Activated naive CD4-positive, alpha-beta T cell treated with anti-CD3 and anti-CD28 coated beads for 36 hours (primary cell): ENCODE measurements around the gene TMEM132E. TPM values are rescaled to one million over a fixed set of nuclear protein-coding genes. Genes with fewer than 3 reads are reported as not detected.

ENCODE experiments used
- CTCF ChIA-PET: fragments of 350-600 bp; sonication (Branson Sonifier 250); formaldehyde crosslinking; loops from one replicate; lab custom pipeline; 2021; ENCODE audit warnings: antibody characterized with exemption; lab: Charles Lee
- DNase-seq: peaks from one replicate; pipeline ENCODE4 v3.0.0-alpha.2; 2020
- H3K27ac Mint-ChIP-seq: one replicate; pipeline ENCODE4 v1.8.0; 2021; ENCODE audit warnings: mild to moderate bottlenecking, mixed read lengths
- H3K27me3 Mint-ChIP-seq: one replicate; pipeline ENCODE4 v1.8.0; 2021; ENCODE audit warnings: low read depth, mixed read lengths
- H3K36me3 Mint-ChIP-seq: one replicate; pipeline ENCODE4 v1.8.0; 2021; ENCODE audit warnings: low read depth, mixed read lengths
- H3K4me1 Mint-ChIP-seq: one replicate; pipeline ENCODE4 v1.8.0; 2021; ENCODE audit warnings: low read depth, mixed read lengths
- H3K4me3 Mint-ChIP-seq: one replicate; pipeline ENCODE4 v1.8.0; 2021; ENCODE audit warnings: mild to moderate bottlenecking, moderate library complexity, mixed read lengths
- H3K9me3 Mint-ChIP-seq: one replicate; pipeline ENCODE4 v1.8.0; 2021; ENCODE audit warnings: mixed read lengths
- intact Hi-C: fragments of 100-400 bp; cut with micrococcal nuclease; formaldehyde crosslinking; loops from one replicate; pipeline ENCODE4 v1.15.1; 2023
- total RNA-seq, 2 experiments: library from RNA; stranded (reverse); gene quantifications; one replicate each; pipeline ENCODE4 v1.2.3, GENCODE V29; 2021

Gene TMEM132E
- total RNA-seq, 2 experiments from 2014 or later = not detected

DNA sequence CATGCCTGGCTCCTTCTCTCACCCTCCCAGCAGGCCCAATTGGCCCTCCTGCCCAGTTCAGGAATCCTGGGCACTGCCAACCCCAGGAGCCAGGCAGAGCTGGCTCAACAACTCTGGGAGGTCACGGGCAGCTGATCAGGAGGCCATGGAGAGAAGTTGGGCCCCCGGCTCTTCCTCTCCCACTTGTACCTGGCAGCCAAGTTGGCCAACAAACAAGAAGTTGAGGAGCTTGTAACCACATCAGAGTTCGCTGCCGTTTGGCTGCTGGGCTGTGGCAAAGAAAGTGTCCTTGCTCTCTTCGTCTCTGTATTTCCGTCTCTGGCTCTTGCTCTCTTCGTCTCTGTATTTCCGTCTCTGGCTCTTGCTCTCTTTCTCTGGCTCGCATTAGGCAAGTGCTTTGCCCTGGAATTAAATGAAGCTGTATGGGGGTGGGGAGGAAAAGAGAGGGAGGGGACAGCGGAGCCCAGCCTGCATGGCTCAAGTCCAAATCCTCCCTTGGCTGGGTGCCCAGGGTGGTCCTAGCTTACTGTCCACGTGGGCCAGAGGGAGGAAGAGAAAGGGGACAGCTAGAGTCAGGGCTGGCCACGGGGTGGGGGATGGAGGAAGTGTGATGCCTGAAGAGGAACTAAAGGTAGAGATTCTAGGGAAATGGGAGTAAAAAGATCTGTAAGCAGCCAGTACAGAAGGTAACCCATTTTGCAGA is 7.8 kb upstream of the TMEM132E start:
- Mint-ChIP-seq H3K9me3 (no peaks in the 10 kb centered on the region), H3K4me1 (no peaks in the 10 kb centered on the region), H3K27me3 (peaks cover 40% of the 10 kb centered on the region), H3K4me3 (no peak overlapping the region), H3K27ac (no peak overlapping the region), H3K36me3 (no peaks in the 10 kb centered on the region)
- CTCF ChIA-PET = interaction anchor here (1.4 to 1.7 kb wide), 2 partner anchors 29 to 66 kb away, joined by 3 to 8 read pairs; no protein-coding TSS in a partner anchor
- DNase-seq = no peak
- intact Hi-C loops = no loop called here

DNA sequence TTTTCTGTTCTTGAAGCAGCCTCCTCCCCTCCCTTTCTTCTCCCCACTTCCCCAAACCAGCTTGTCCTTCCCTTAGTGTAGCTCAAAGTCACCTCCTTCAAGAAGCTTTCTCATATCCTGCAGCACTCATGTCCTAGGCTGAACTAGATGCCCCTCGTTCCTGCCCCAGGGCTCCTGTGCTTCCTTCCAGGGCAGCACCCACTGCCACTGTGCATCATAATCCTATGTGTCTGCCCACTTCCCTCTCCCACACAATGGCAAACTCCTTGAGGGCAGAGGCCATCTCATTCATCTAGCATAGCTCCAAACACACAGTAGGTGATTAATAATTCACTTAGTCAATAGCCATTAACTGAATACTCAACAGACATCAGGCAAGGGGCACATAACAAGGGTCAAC is 6.9 kb upstream of the TMEM132E start:
- no peak for DNase-seq
- no peak overlapping the region for H3K27ac Mint-ChIP-seq
- intact Hi-C loops = no loop called here
- H3K27me3 Mint-ChIP-seq = peaks cover 49% of the 10 kb centered on the region
- H3K9me3 Mint-ChIP-seq = no peaks in the 10 kb centered on the region
- no peak overlapping the region for H3K4me3 Mint-ChIP-seq
- CTCF ChIA-PET = interaction anchor here (1.4 to 1.7 kb wide), 2 partner anchors 30 to 65 kb away, joined by 3 to 8 read pairs; no protein-coding TSS in a partner anchor
- H3K36me3 Mint-ChIP-seq = no peaks in the 10 kb centered on the region
- H3K4me1 Mint-ChIP-seq = no peaks in the 10 kb centered on the region

DNA sequence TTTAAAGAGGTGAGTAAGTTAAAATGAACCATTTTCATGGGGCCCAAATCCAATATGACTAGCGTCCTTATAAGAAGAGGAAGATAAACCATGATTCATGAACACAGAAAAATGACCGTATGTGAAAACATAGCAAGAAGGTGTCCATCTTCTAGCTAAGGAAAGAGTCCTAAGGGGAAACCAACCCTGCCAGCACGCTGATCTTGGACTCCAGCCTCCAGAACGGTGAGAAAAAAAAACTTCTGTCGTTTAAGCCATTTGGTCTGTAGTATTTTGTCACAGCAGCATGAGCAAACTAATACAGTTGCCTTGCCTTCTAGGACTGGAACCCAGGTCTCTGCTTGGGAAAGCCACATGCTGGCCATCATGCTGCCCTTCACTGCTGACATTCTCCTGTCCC is 4.2 kb upstream of the TMEM132E start:
- DNase-seq = no peak
- H3K4me3 Mint-ChIP-seq = no peak overlapping the region
- peaks cover 70% of the 10 kb centered on the region for H3K27me3 Mint-ChIP-seq
- H3K27ac Mint-ChIP-seq = no peak overlapping the region
- CTCF ChIA-PET = interaction anchor here (0.6 kb wide), 1 partner anchor 15 kb away, joined by 3 read pairs; no protein-coding TSS in a partner anchor
- no peaks in the 10 kb centered on the region for H3K9me3 Mint-ChIP-seq
- intact Hi-C loops = no loop called here
- no peaks in the 10 kb centered on the region for H3K36me3 Mint-ChIP-seq
- H3K4me1 Mint-ChIP-seq = peaks cover 4% of the 10 kb centered on the region

DNA sequence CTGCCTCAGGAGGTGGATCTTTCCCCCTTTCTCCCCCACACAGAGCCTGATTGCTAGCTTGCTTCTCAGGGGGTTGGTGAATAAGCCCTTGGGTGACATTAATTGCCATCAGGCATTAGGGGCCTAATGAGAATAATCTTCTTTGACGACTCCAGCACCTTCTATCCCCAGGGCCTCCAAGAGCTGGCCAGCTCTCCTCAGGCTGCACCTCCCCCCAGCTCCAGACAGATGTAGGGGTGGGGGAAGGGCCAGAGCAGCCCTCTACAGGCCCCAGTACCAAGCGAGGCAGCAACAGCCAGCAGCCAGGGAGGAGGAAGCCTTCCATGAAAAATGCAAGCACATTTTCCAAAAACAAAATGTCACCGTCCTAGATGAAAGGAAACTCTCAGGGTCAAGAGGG is 1.4 kb upstream of the TMEM132E start:
- DNase-seq = no peak
- Mint-ChIP-seq H3K9me3 (no peaks in the 10 kb centered on the region), H3K4me3 (no peak overlapping the region), H3K36me3 (no peaks in the 10 kb centered on the region), H3K4me1 (peaks cover 11% of the 10 kb centered on the region), H3K27ac (no peak overlapping the region), H3K27me3 (peaks cover 73% of the 10 kb centered on the region)
- CTCF ChIA-PET = no interaction called here
- intact Hi-C loops = loop anchor here (2.0 kb wide), 1 partner anchor 541 kb away; the partner anchor contains the start of gene RAD51D

DNA sequence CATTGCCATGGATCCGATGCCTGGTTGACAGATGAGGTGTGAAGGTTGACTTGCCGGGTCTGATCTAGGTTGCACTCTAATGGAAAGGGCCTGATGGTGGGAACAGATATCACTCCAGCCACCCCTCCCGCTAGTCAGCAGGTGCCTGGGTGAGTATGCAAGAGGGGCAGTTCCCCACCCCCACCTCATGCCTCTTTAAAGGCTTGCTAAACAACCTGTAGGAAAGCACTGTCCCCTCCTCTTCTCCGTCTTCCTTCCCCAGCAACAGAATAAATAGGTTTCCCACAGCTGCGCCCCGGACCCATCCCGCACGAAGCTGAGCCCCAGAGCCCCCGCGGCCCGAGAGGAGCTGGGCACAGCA is 746 bp upstream of the TMEM132E start:
- Mint-ChIP-seq H3K4me1 (peaks cover 11% of the 10 kb centered on the region), H3K27me3 (peaks cover 73% of the 10 kb centered on the region), H3K36me3 (no peaks in the 10 kb centered on the region), H3K27ac (no peak overlapping the region), H3K9me3 (no peaks in the 10 kb centered on the region), H3K4me3 (peak overlapping the region; percentile 69)
- DNase-seq = no peak
- CTCF ChIA-PET = interaction anchor here (1.0 kb wide), 1 partner anchor 59 kb away, joined by 3 read pairs; no protein-coding TSS in a partner anchor
- intact Hi-C loops = loop anchor here (2.0 kb wide), 1 partner anchor 540 kb away; the partner anchor contains the start of gene RAD51D

DNA sequence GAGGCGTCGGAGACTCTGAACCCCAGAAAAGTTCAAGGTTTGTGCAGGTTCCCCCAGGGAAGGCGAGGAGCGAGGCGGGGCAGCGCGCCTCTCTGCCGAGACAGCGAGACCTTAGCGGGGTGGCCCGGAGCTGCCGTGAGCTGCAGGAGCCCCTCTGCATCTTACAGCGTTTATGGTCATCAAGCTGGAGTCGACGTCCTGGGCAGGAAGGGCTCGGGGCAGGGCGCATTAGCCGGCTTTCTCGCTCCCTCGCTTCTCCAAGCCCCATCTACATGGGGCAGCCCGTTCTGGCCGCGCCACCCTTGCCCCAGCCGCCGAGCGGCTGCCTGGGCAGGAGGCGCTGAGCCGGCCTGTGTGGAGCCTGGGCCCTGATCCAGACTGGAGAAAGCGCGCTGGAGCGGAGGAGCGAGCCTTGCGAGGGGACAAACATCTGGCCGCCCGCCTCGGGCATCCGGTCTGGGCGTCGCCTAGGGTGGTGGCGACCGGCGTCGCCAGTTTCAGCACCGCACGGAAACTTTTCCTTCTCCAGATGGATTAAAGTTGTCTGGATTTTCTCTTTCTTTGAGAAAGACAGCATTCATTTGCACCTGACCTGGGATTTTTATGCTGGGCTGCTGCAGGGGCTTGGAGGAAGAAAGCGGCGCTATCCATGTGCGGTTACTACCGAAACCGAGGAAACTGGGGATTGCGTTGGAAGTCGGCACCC is 750 bp downstream of the TMEM132E start:
- H3K36me3 Mint-ChIP-seq = no peaks in the 10 kb centered on the region
- H3K4me3 Mint-ChIP-seq = peak overlapping the region; percentile 47
- H3K9me3 Mint-ChIP-seq = no peaks in the 10 kb centered on the region
- CTCF ChIA-PET = no interaction called here
- peaks cover 11% of the 10 kb centered on the region for H3K4me1 Mint-ChIP-seq
- DNase-seq = no peak
- H3K27me3 Mint-ChIP-seq = peaks cover 74% of the 10 kb centered on the region
- intact Hi-C loops = loop anchor here (2.0 kb wide), 1 partner anchor 539 kb away; the partner anchor contains the start of gene RAD51D
- H3K27ac Mint-ChIP-seq = no peak overlapping the region

DNA sequence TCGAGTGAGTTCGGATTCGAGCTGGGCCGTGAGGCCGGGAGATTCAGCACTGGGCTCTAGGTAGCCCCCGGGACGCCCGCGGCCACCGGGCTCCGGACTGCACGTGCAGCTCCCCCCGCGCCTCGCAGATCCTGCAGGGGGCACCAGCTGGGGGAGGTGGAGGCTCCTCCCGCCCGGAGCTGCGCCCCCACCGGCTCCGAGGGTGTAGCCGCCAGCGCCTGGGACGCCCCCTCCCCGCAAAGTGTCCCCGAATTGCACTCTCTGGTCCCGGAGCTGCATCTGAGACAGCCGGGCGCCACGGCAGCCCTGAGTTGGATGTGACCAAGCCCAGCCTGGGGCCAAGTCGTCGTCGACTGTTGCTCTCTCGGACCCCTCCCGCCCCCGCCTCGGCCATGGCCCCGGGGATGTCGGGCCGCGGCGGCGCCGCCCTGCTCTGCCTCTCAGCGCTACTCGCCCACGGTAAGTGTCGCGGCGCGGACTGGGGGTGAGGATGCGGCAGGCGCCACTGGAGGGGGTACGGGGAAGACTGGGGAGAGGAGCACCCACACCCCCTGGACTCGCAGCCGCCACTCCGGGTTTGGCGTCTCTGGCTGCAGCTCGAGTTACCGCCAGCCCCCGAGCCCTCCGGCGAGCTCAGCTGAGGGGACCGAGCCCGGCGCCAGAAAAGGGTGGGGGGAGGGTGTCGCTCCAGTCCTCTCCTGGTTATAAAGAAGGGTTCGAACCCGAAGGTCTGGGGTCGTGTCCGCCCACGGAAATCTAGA is 1.5 kb downstream of the TMEM132E start:
- Mint-ChIP-seq H3K36me3 (no peaks in the 10 kb centered on the region), H3K27ac (no peak overlapping the region), H3K4me3 (peak overlapping the region; percentile 47), H3K27me3 (peaks cover 74% of the 10 kb centered on the region), H3K9me3 (no peaks in the 10 kb centered on the region), H3K4me1 (peaks cover 11% of the 10 kb centered on the region)
- CTCF ChIA-PET = interaction anchor here (0.5 to 1.6 kb wide), 3 partner anchors 57 to 1182 kb away, joined by 3 to 6 read pairs (median 5); no protein-coding TSS in a partner anchor
- no peak for DNase-seq
- intact Hi-C loops = no loop called here

DNA sequence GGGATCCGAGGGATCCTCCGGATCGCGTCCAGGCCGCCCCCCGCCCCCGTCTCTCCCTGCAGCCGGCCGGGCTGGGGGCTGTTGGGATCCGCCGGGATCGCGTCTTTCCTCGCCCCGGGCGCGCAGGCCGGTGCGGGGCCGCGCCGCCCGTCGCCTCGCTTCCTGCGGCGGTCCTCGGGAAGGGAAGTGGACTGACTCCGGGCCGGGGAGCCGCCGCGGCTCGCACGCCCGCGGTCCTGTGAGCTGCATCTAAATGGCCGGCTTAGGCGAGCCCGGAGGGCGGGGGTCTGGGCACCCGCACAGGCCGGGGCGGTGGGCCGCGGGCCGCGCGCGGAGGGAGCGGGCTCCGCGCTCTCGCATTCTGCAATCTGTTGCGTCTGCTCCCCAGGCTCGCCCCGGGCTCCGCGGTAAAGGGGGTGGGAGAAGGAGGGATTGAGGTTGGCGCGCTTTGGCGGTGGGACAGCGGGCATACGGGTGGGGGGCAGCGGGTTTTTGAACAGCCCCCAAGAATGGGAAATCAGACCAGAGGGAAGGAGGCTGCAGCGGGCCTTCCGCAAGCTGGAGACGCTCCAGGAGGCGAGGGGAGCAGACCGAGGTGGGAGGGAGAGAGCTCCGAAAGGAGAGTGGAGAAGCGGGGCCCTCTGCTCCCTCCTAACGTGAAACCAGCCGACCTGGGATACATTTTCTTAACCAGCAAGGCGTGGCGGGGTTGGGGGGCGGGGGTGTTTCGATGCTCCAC is 2.2 kb downstream of the TMEM132E start:
- CTCF ChIA-PET = interaction anchor here (0.6 to 1.6 kb wide), 2 partner anchors 56 to 416 kb away, joined by 5 to 6 read pairs; no protein-coding TSS in a partner anchor
- no peak overlapping the region for H3K27ac Mint-ChIP-seq
- peaks cover 11% of the 10 kb centered on the region for H3K4me1 Mint-ChIP-seq
- intact Hi-C loops = no loop called here
- peak overlapping the region; percentile 9 for H3K4me3 Mint-ChIP-seq
- H3K9me3 Mint-ChIP-seq = no peaks in the 10 kb centered on the region
- no peaks in the 10 kb centered on the region for H3K36me3 Mint-ChIP-seq
- peaks cover 70% of the 10 kb centered on the region for H3K27me3 Mint-ChIP-seq
- DNase-seq = no peak

DNA sequence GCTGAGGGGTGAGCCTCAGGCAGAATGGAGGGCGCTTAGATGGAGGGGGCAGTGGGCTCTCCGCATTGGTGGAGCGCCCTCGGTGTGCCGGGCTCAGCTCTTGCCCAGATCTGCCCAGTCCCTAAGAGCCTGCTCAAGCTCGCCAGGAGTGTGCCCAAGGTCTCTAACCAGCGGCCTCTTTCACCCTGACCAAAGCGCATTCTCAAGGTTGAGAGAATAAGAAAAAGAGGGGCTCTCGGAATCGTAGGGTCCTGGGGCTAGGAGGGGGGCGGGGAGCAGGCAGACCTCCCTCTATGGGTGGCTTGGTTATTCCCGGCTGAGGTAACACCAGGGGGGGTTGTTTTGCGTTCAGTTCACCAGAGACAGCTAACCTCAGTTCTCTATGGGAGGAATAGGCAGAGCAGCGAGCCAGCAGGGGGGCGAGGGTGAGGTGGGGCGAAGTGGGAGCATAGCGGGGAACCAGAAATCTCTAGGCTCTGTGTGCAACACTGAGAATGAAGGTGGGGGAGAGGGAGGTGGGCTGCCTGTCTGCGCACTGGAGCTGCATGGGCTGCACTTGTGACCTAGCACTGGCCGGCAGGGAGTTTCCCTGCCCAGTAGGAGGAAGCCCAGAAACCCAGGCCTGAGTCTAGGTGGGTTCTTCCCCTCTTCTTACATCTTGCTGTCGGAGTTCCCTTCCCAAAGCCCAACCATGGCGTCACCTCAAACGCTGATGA is 3.0 kb downstream of the TMEM132E start:
- Mint-ChIP-seq H3K27me3 (peaks cover 63% of the 10 kb centered on the region), H3K4me1 (peaks cover 11% of the 10 kb centered on the region), H3K9me3 (no peaks in the 10 kb centered on the region), H3K36me3 (no peaks in the 10 kb centered on the region), H3K4me3 (no peak overlapping the region), H3K27ac (no peak overlapping the region)
- intact Hi-C loops = no loop called here
- CTCF ChIA-PET = interaction anchor here (1.6 kb wide), 1 partner anchor 55 kb away, joined by 5 read pairs; no protein-coding TSS in a partner anchor
- no peak for DNase-seq

DNA sequence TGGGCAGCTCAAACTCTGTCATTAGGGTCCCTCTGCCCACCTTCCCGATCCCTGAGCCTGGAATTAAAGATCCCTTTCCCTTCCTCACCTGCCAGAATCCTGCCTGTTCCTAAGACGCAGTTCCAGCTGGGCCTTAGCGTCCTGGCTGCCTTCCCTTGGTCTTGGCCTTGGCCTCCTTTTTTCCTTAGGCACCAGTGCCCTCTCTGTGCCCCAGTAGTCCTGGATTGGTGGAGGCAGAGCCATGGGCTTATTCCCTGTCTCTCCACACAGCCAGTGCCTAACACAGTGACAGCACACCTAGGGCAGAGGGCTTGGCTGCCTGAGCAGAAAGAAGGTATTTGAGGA is 3.5 kb downstream of the TMEM132E start:
- no peak for DNase-seq
- CTCF ChIA-PET = no interaction called here
- Mint-ChIP-seq H3K9me3 (no peaks in the 10 kb centered on the region), H3K36me3 (no peaks in the 10 kb centered on the region), H3K27ac (no peak overlapping the region), H3K27me3 (peaks cover 60% of the 10 kb centered on the region), H3K4me3 (no peak overlapping the region), H3K4me1 (peaks cover 11% of the 10 kb centered on the region)
- intact Hi-C loops = no loop called here

DNA sequence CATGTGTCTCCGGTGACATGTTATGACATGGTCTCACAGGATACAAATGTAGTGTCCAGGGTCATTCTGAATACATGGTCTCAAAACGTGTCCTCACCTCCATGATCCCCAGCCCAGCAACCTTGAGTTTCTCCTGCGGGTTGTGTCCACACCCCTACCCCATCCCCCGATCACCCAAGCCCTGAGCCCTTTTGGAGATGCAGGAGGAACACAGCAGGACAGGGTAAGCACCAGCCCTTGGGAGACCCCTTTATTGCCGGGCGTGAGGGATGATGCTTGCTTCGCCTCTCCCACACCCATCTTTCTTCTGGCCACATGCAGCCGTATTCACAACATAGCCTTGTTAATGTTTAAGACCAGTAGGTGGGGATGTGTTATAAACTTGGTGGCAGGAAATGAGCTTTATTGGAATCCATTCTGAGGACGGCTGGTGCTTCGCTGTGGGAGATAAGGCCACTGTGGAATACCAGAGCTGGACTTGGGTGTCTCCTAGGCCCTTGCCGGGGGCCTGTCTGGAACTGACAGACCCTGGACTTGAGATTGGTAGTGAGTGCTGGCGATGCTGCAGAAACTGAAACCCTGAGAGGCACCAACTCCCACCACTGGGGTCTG is 5.5 kb downstream of the TMEM132E start:
- H3K36me3 Mint-ChIP-seq = no peaks in the 10 kb centered on the region
- no peaks in the 10 kb centered on the region for H3K9me3 Mint-ChIP-seq
- intact Hi-C loops = loop anchor here (2.0 kb wide), 1 partner anchor 54 kb away; no protein-coding TSS in a partner anchor
- peaks cover 50% of the 10 kb centered on the region for H3K27me3 Mint-ChIP-seq
- CTCF ChIA-PET = interaction anchor here (1.0 kb wide), 2 partner anchors 22 to 505 kb away, joined by 3 to 4 read pairs; no protein-coding TSS in a partner anchor
- H3K27ac Mint-ChIP-seq = no peak overlapping the region
- H3K4me1 Mint-ChIP-seq = peaks cover 8% of the 10 kb centered on the region
- H3K4me3 Mint-ChIP-seq = no peak overlapping the region
- no peak for DNase-seq
